Transverse colon (tissue), 4 donors: ENCODE measurements around the gene ABHD15. TPM values are rescaled to one million over a fixed set of nuclear protein-coding genes. Genes with fewer than 3 reads are reported as not detected.
A peak's percentile ranks its signal among the peaks of the same experiment; 100 is the strongest.

Source experiments
- DNase-seq: peaks from one replicate; pipeline ENCODE4 v3.0.0-alpha.2; 2019
- H3K27ac ChIP-seq, 4 donors: fragments of 200-600 bp; sonication (generic); 2 replicates each; pipeline ENCODE4 v1.5.1; 2016 to 2018; ENCODE audit warnings: inconsistent platforms in 4 of 4
- H3K27me3 ChIP-seq: fragments of 200-600 bp; sonication (generic); 2 replicates; pipeline ENCODE4 v1.5.1; 2017; ENCODE audit warnings: inconsistent platforms
- H3K36me3 ChIP-seq, 4 donors: fragments of 200-600 bp; sonication (generic); 2 replicates each; pipeline ENCODE4 v1.5.1; 2017 to 2019; ENCODE audit warnings: inconsistent platforms in 4 of 4
- H3K4me1 ChIP-seq, 4 donors: fragments of 200-600 bp; sonication (generic); 2 replicates each; pipeline ENCODE4 v1.5.1; 2017 to 2020; ENCODE audit warnings: inconsistent platforms in 4 of 4
- H3K4me3 ChIP-seq, 4 donors: fragments of 200-600 bp; sonication (generic); 1 replicate in 1 of 4; 2 replicates in 3 of 4; pipeline versions ENCODE4 v1.5.1 to v1.6.1; 2017 to 2019; ENCODE audit warnings: inconsistent platforms in 4 of 4
- H3K9me3 ChIP-seq, 2 donors: fragments of 200-600 bp; sonication (generic); 2 replicates each; pipeline ENCODE4 v1.5.1; 2017 to 2019; ENCODE audit warnings: inconsistent platforms in 2 of 2
- CTCF ChIP-seq, 5 experiments: fragments of 200-600 bp in 3 of 5; fragments of 450-650 bp in 2 of 5; sonication (generic) in 3 of 5; IDR thresholded peaks; 1 replicate in 2 of 5; 2 replicates in 3 of 5; pipeline ENCODE4 v1.5.1; 2016 to 2017; ENCODE audit warnings: antibody characterized with exemption in 5 of 5, inconsistent platforms in 3 of 5, mild to moderate bottlenecking in 2 of 5, moderate library complexity in 1 of 5
- EP300 ChIP-seq: sonication (generic); formaldehyde crosslinking; IDR thresholded peaks from one replicate; pipeline ENCODE4 v1.6.1; 2017; ENCODE audit warnings: antibody characterized with exemption, low read depth
- POLR2A ChIP-seq: fragments of 450-650 bp; IDR thresholded peaks from one replicate; pipeline ENCODE4 v1.6.1; 2016; ENCODE audit warnings: antibody characterized with exemption, mild to moderate bottlenecking, moderate library complexity
- POLR2AphosphoS5 ChIP-seq, 3 donors: sonication (generic); formaldehyde crosslinking; IDR thresholded peaks; one replicate each; pipeline ENCODE4 v1.6.1; 2016; ENCODE audit warnings: antibody characterized with exemption in 3 of 3
- WGBS, 2 donors: methylation state at CpG; one replicate each; pipeline ENCODE4 v1.1.5; 2018; ENCODE audit warnings: low coverage in 1 of 2; 5-methylcytosine and 5-hydroxymethylcytosine counted together
- in situ Hi-C, 4 donors: fragments of 200-750 bp; cut with MboI; loops; one replicate each; pipeline versions ENCODE4 v1.15.0 to v1.15.1; 2017; ENCODE audit warnings: low sequenced_read_pairs in 3 of 4, low pct_ligation_motif_present in 1 of 4, low pct_unique_long_range_greater_than_20kb in 1 of 4
- intact Hi-C: fragments of 100-400 bp; cut with DNase I; formaldehyde crosslinking; loops from one replicate; pipeline ENCODE4 v1.15.1; 2023; ENCODE audit warnings: low total_unique reads
- total RNA-seq, 4 donors: library from RNA; depleted of rRNA; stranded (reverse); fragments of >200 nt; gene quantifications; one replicate each; pipeline ENCODE4 v1.1.0, GENCODE V29; 2016

Gene ABHD15
- total RNA-seq, 4 donors from 2014 or later: 18.7 to 38.0 (median 24.6) TPM

GRCh38 chr17:29593591-29594518, 27.0 kb upstream of the ABHD15 start:
- peak overlapping the region in 3 of 4 donors; percentile 3 to 39 (median 17) for H3K27ac ChIP-seq
- no peaks in the 10 kb centered on the region for H3K9me3 ChIP-seq
- peaks cover 31 to 45% (median 41%) of the 10 kb centered on the region in 4 donors for H3K4me1 ChIP-seq
- intact Hi-C loops (no loop called here), in situ Hi-C loops (no loop called here)
- no peaks in the 10 kb centered on the region for H3K27me3 ChIP-seq
- peak overlapping the region; percentile 28 to 72 (median 62) for H3K4me3 ChIP-seq
- DNase-seq: peak; percentile 23
- WGBS, 2 donors: 14% methylated on average over 29 of the region's 64 CpGs; no CpG with 5 or more reads in 1 of the 2 donors
- TF ChIP-seq CTCF (IDR thresholded peaks at IDR 0.05) (peak in 1 of 5 experiments; percentile 23), EP300 (no peak)
- H3K36me3 ChIP-seq: no peaks in the 10 kb centered on the region

GRCh38 chr17:29592850-29593551, 26.2 kb upstream of the ABHD15 start, which contains the start of gene ANKRD13B:
Gene ANKRD13B (plus strand): TSS chr17:29593132. CDS start chr17:29593622, 490 bp downstream.
- peak within 1 kb of the TSS; percentile 85 to 93 (median 90) for H3K27ac ChIP-seq
- H3K9me3 ChIP-seq: no peaks in the 10 kb centered on the region
- H3K4me1 ChIP-seq: peaks cover 33 to 51% (median 48%) of the 10 kb centered on the region in 4 donors
- WGBS, 2 donors: 2% methylated on average over 18 of the region's 96 CpGs; no CpG with 5 or more reads in 1 of the 2 donors
- peak; percentile 55 for DNase-seq
- H3K4me3 ChIP-seq: peak within 1 kb of the TSS; percentile 49 to 72 (median 64)
- H3K27me3 ChIP-seq: no peaks in the 10 kb centered on the region
- in situ Hi-C loops: no loop called here
- no peak for TF ChIP-seq CTCF (IDR thresholded peaks at IDR 0.05)
- no peak for TF ChIP-seq POLR2A
- intact Hi-C loops: no loop called here
- no peaks in the 10 kb centered on the region for H3K36me3 ChIP-seq

DNA sequence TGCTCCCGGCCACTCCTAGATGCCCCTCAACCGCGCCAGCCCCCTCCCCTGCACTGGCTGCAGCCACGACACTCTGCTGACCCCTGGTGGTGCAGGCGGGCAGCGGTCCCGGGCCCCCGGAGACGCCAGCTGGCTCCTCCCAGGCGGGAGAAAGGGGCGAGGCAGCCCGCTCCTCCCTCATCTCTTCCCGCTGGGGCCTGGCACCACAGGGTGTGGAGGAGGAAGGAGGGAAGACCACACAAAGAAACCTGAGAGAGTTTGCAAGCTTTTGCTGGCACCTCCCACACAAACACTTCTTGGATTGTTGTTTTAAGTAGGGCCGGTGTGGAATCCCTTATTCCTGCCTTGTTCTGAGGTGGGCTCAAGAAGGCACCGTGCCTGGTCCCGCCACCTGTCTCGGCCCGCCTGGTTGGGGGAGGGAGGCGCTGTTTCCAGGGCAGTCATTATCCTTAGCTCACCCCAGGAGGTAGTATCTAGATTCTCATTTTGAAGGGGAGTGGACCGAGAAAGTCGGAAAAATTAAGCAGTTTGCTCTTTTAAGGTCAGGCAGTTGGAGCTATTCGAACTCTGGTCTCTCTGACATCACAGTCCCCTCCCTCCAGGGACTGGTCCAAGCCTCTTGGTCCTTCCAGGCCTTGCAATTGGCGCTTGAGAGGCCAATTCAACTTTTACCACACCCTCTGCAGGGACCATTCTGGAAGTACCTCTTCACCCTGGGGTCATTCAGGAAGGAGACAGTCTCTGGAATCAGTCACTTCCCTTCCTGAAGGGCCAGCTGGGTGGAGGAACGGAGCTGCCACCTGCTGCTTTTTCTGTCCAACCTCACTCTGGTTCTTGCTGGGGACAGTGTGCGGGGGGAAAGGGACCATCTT, 25.1 kb upstream of the ABHD15 start:
- peak; percentile 93 to 98 (median 97) for TF ChIP-seq CTCF (IDR thresholded peaks at IDR 0.05)
- no peak for TF ChIP-seq POLR2A
- TF ChIP-seq POLR2AphosphoS5 (IDR thresholded peaks at IDR 0.05): peak; percentile 15 to 58 (median 55)
- no peak for TF ChIP-seq EP300
- in situ Hi-C loops: no loop called here
- peak; percentile 93 for DNase-seq
- 0 to 7% methylated on average over 2 to 24 of the region's 25 CpGs for WGBS, 2 donors
- peak overlapping the region in 3 of 4 donors; percentile 6 to 72 (median 68) for H3K4me3 ChIP-seq
- H3K27ac ChIP-seq: peak overlapping the region; percentile 85 to 93 (median 90)
- H3K9me3 ChIP-seq: no peaks in the 10 kb centered on the region
- H3K27me3 ChIP-seq: no peaks in the 10 kb centered on the region
- intact Hi-C loops: no loop called here
- H3K4me1 ChIP-seq: peaks cover 40 to 57% (median 56%) of the 10 kb centered on the region in 4 donors
- no peaks in the 10 kb centered on the region for H3K36me3 ChIP-seq
